ENCODE measurements around the gene CALM3. TPM values are rescaled to one million over a fixed set of nuclear protein-coding genes. Genes with fewer than 3 reads are reported as not detected.
"Not testable (repeated sequence)": the region's sequence is repeated elsewhere in the genome, so short reads cannot be mapped to it uniquely, and the experiment has no call there.

The CALM3 gene
- polyA plus RNA-seq, 6 donors from 2014 or later, result 106 to 118 (median 112) TPM

DNA sequence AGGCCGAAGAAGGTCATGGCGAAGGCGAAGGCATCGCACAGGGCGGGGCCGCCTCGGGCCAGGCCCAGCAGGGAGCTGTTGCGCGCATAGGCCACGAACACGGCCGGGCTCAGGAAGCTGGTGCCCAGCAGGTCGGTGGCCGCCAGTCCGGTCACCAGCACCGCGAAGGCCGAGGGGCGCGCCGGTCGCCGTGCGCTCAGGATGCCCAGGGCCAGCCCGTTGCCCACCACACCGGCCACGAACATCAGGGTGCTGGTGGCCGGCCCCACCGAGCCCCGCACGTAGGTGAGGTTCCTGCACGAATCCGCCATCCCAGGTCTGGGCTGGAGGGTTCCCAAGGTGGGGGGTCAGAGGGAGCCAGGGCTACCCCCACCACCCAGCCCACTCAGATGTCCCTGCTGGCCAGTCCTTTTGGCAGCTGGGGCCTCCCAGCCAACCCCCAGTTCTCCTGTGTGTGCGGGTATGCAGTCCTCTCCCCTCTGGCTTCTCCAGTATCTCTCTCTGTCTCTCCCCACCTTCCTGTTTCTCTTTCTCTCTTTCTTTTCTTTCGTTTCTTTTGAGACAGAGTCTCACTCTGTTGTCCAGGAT, 22.9 kb downstream of the CALM3 start:
- Mint-ChIP-seq H3K4me3 (peak overlapping the region in 7 of 8 donors; percentile 4 to 89 (median 62)), H3K27me3 (no peaks in the 10 kb centered on the region), H3K36me3 (no peaks in the 10 kb centered on the region), H3K9me3 (no peaks in the 10 kb centered on the region), H3K4me1 (peaks cover 62 to 76% (median 72%) of the 10 kb centered on the region in 3 donors), H3K27ac (peak overlapping the region in 4 of 6 donors; percentile 21 to 95 (median 92))
- no peak for ATAC-seq (ENCODE audit: low read depth in 2 of 2)
- DNase-seq, result no peak

DNA sequence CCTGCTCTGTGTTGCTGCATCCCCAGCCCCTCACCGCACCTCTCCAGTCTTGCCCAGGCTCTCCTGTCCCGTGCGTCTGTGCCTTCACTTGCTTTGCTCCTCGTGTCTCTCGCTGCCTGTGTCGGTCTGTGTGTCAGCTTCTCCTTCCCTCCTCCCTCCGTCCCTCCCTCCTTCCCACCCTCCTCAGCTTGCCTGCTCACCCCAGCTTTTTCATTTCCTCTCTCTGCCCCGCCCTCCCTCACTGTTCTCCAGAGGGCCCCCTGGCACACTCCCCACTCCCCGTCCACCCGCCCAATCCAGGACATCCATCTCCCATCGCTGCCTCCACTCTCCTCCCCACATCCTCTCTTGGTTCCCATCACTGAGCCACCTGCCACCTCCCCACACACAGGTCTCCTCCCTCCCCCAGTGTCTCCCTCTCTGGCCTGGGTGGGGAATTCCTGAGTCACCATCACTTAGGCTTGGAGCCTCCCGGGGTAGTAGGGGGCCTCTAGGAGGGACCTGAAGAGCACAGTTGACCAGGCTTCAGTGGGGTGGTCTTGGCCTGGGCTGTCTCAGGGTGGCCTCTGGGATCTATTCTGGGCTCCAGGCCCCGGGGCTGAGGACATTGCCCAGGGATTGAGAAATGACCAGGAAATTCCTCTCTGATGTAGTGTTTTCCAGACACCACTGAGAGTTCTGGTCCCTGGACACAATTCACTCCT, 24.0 kb downstream of the CALM3 start, which contains the start of gene PTGIR:
PTGIR (minus strand) TSS at position 132 of the 704 bp plus-strand sequence. CDS start 864 bp downstream, outside the sequence.
- DNase-seq, result no peak
- H3K4me3 Mint-ChIP-seq, result peak within 1 kb of the TSS; percentile 4 to 89 (median 63)
- peak; percentile 53 to 56 for ATAC-seq (ENCODE audit: low read depth in 2 of 2)
- H3K9me3 Mint-ChIP-seq, result peaks cover 0 to 1% (median 0%) of the 10 kb centered on the region in 7 donors
- no peaks in the 10 kb centered on the region for H3K36me3 Mint-ChIP-seq
- no peaks in the 10 kb centered on the region for H3K27me3 Mint-ChIP-seq
- H3K27ac Mint-ChIP-seq, result peak within 1 kb of the TSS; percentile 87 to 97 (median 94)
- H3K4me1 Mint-ChIP-seq, result peaks cover 57 to 72% (median 70%) of the 10 kb centered on the region in 3 donors

DNA sequence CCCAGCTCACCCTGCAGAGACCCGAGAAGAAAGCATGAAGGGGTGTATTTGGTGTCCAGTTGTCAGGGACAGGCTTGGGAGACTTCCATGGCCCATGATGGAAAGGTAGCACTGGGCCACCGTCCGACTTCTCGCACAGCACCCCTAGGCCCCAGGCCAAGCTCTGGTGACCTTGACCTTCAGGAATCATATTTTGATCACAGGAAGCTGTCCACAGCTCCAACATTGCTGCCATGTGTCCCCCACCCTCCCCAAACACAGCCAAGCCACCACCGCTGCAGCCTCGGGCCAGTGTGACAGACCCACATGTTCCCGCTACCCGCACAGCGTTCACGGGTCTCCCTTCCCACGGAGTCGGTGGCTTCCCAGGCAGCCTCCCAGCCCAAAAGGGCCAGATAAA, 24.6 kb downstream of the CALM3 start:
- H3K27ac Mint-ChIP-seq, result peak overlapping the region; percentile 37 to 90 (median 72)
- DNase-seq (no peak), ATAC-seq (ENCODE audit: low read depth in 2 of 2) (no peak)
- peak overlapping the region in 2 of 8 donors; percentile 6 to 63 for H3K4me3 Mint-ChIP-seq
- peaks cover 53 to 66% (median 63%) of the 10 kb centered on the region in 3 donors for H3K4me1 Mint-ChIP-seq
- H3K27me3 Mint-ChIP-seq, result no peaks in the 10 kb centered on the region
- H3K9me3 Mint-ChIP-seq, result peaks cover 0 to 1% (median 0%) of the 10 kb centered on the region in 7 donors
- H3K36me3 Mint-ChIP-seq, result no peaks in the 10 kb centered on the region

DNA sequence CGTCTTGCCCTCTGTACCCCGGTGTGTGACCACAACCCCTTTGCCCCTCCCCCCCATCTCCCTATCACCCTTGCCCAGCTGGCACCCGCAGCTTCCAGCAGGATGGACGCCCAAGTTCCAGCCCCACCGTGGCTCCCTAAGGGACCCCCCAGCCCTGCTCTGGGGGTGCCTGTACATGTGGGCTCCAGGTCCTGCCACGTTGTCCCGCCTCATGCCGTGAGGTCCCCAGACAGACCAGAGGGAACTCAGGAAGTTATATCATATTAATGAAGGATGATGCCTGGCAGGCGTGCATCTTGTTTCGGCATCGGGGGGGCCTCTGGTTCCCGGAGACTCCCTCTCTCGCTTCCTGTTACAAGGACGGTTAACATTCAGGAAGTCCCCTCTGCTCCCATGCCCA, 25.3 kb downstream of the CALM3 start:
- H3K27me3 Mint-ChIP-seq, result no peaks in the 10 kb centered on the region
- peak overlapping the region in 4 of 8 donors; percentile 15 to 52 (median 22) for H3K4me3 Mint-ChIP-seq
- peaks cover 0 to 1% (median 0%) of the 10 kb centered on the region in 7 donors for H3K9me3 Mint-ChIP-seq
- DNase-seq, result no peak
- H3K4me1 Mint-ChIP-seq, result peaks cover 55 to 60% (median 56%) of the 10 kb centered on the region in 3 donors
- no peak for ATAC-seq (ENCODE audit: low read depth in 2 of 2)
- no peaks in the 10 kb centered on the region for H3K36me3 Mint-ChIP-seq
- peak overlapping the region in 5 of 6 donors; percentile 41 to 96 (median 81) for H3K27ac Mint-ChIP-seq

DNA sequence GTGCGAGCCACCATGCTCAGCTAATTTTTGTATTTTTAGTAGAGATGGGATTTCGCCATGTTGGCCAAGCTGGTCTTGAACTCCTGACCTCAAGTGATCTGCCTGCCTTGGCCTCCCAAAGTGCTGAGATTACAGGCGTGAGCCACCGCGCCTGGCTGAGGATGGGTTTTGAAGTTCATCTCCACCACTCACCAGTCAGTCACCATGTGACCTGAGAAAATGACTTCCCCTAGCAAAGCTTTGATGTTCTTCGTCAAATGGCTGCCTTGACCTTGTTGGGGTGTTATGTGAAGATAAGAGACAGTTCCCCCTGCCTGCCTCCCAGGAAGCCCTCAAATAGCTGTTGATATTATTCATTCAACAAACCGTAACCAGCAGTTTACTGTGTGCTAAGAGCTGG, 27.8 kb downstream of the CALM3 start:
- DNase-seq; H3K9me3 Mint-ChIP-seq; H3K36me3 Mint-ChIP-seq; H3K27me3 Mint-ChIP-seq; ATAC-seq (ENCODE audit: low read depth in 2 of 2): not testable (repeated sequence)
- peak overlapping the region in 1 of 8 donors; percentile 37 for H3K4me3 Mint-ChIP-seq
- H3K4me1 Mint-ChIP-seq, result peaks cover 48 to 55% (median 55%) of the 10 kb centered on the region in 3 donors
- peak overlapping the region; percentile 47 to 92 (median 66) for H3K27ac Mint-ChIP-seq

- no peaks in the 10 kb centered on the region for H3K27me3 Mint-ChIP-seq
- H3K9me3 Mint-ChIP-seq, result peaks cover 0 to 1% (median 0%) of the 10 kb centered on the region in 7 donors
- ATAC-seq (ENCODE audit: low read depth in 2 of 2) (no peak), DNase-seq (no peak)
- no peak overlapping the region for H3K4me3 Mint-ChIP-seq
- peaks cover 42 to 56% (median 49%) of the 10 kb centered on the region in 3 donors for H3K4me1 Mint-ChIP-seq
- no peaks in the 10 kb centered on the region for H3K36me3 Mint-ChIP-seq
- H3K27ac Mint-ChIP-seq, result peak overlapping the region in 4 of 6 donors; percentile 73 to 96 (median 90)
Measured at GRCh38 chr19:46629546-46630025, 28.5 kb downstream of the CALM3 start.

GRCh38 chr19:46630586-46631205, 29.6 kb downstream of the CALM3 start:
- Mint-ChIP-seq H3K27me3 (no peaks in the 10 kb centered on the region), H3K36me3 (no peaks in the 10 kb centered on the region), H3K27ac (peak overlapping the region in 2 of 6 donors; percentile 24 to 93), H3K4me3 (no peak overlapping the region), H3K9me3 (peaks cover 0 to 1% (median 0%) of the 10 kb centered on the region in 7 donors), H3K4me1 (peaks cover 31 to 54% (median 38%) of the 10 kb centered on the region in 3 donors)
- no peak for DNase-seq
- ATAC-seq (ENCODE audit: low read depth in 2 of 2), result no peak

DNA sequence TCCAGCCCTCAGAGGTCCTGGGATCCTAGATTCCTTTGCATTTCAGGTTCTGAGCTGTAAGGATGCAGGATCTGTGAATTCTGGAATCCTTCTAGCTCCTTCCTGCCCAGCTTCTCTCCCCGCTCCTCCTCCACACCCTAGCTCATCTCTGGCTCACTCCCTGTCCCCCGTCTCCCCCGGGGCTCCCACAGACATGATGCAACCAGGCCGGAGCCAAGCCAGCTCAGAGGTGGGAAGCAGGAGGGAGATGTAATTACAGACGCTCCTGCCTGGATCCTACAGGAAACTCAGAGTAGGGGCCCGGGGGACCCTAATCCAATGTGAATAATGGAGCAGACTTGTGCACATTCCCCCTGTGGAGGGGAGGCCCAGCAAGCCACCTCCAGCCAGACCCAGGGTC, 30.4 kb downstream of the CALM3 start:
- Mint-ChIP-seq H3K4me1 (peaks cover 23 to 49% (median 33%) of the 10 kb centered on the region in 3 donors), H3K9me3 (peaks cover 0 to 1% (median 0%) of the 10 kb centered on the region in 7 donors), H3K27me3 (no peaks in the 10 kb centered on the region), H3K4me3 (no peak overlapping the region), H3K27ac (peak overlapping the region in 4 of 6 donors; percentile 81 to 99 (median 90)), H3K36me3 (no peaks in the 10 kb centered on the region)
- DNase-seq (no peak), ATAC-seq (ENCODE audit: low read depth in 2 of 2) (no peak)

GRCh38 chr19:46633130-46633529, 32.0 kb downstream of the CALM3 start:
- no peaks in the 10 kb centered on the region for H3K36me3 Mint-ChIP-seq
- H3K4me1 Mint-ChIP-seq, result peaks cover 11 to 45% (median 24%) of the 10 kb centered on the region in 3 donors

GRCh38 chr19:46634045-46634655, 33.0 kb downstream of the CALM3 start:
- Mint-ChIP-seq H3K4me3 (peak overlapping the region in 7 of 8 donors; percentile 51 to 94 (median 84)), H3K27ac (peak overlapping the region in 5 of 6 donors; percentile 98 to 100 (median 99)), H3K4me1 (peaks cover 6 to 39% (median 20%) of the 10 kb centered on the region in 3 donors), H3K9me3 (peaks cover 0 to 1% (median 0%) of the 10 kb centered on the region in 7 donors), H3K27me3 (no peaks in the 10 kb centered on the region), H3K36me3 (no peaks in the 10 kb centered on the region)
- ATAC-seq (ENCODE audit: low read depth in 2 of 2) (peak; percentile 73 to 75), DNase-seq (peak; percentile 92)

More at GRCh38 chr19:46633130-46633529, 32.0 kb downstream of the CALM3 start:
- H3K9me3 Mint-ChIP-seq, result peaks cover 0 to 1% (median 0%) of the 10 kb centered on the region in 7 donors
- ATAC-seq (ENCODE audit: low read depth in 2 of 2), result no peak
- peak overlapping the region in 5 of 6 donors; percentile 98 to 100 (median 99) for H3K27ac Mint-ChIP-seq
- DNase-seq, result no peak
- no peaks in the 10 kb centered on the region for H3K27me3 Mint-ChIP-seq
- H3K4me3 Mint-ChIP-seq, result peak overlapping the region in 7 of 8 donors; percentile 51 to 94 (median 77)

- H3K36me3 Mint-ChIP-seq, result no peaks in the 10 kb centered on the region
- peak; percentile 15 for DNase-seq
- no peaks in the 10 kb centered on the region for H3K27me3 Mint-ChIP-seq
- H3K4me3 Mint-ChIP-seq, result peak overlapping the region in 7 of 8 donors; percentile 32 to 94 (median 73)
- H3K4me1 Mint-ChIP-seq, result peaks cover 4 to 37% (median 19%) of the 10 kb centered on the region in 3 donors
- H3K27ac Mint-ChIP-seq, result peak overlapping the region in 5 of 6 donors; percentile 24 to 100 (median 81)
- H3K9me3 Mint-ChIP-seq, result peaks cover 0 to 1% (median 0%) of the 10 kb centered on the region in 7 donors
- ATAC-seq (ENCODE audit: low read depth in 2 of 2), result no peak
Measured at GRCh38 chr19:46634656-46635218, 33.6 kb downstream of the CALM3 start.

Data from naive B cell (primary cell).